ENCODE data around the gene SPDYE8. TPM values are rescaled to one million over a fixed set of nuclear protein-coding genes. Genes with fewer than 3 reads are reported as not detected.
A peak's percentile ranks its signal among the peaks of the same experiment; 100 is the strongest.
"Not testable (repeated sequence)": the region's sequence is repeated elsewhere in the genome, so short reads cannot be mapped to it uniquely, and the experiment has no call there.

SPDYE8 gene
- total RNA-seq (2022): not detected in 2 replicates
- not detected for Bru-seq, nascent RNA
- BruChase-seq, experiment 1, labeled RNA remaining after a 6-hour chase: not detected
- not detected for BruChase-seq, experiment 2, labeled RNA remaining after a 2-hour chase
- long read RNA-seq: 0 reads

- H3K9me3 Mint-ChIP-seq (ENCODE audit: unreplicated experiment); BruUV-seq (replicated peaks); H3K36me3 Mint-ChIP-seq (ENCODE audit: insufficient read depth, unreplicated experiment); H3K4me1 Mint-ChIP-seq (ENCODE audit: insufficient read depth, unreplicated experiment); H3K27me3 Mint-ChIP-seq (ENCODE audit: insufficient read depth, unreplicated experiment); POLR2A ChIA-PET; intact Hi-C loops (cut with micrococcal nuclease); H3K4me3 Mint-ChIP-seq (ENCODE audit: unreplicated experiment); DNase-seq (ENCODE audit: unreplicated experiment); H3K27ac Mint-ChIP-seq (ENCODE audit: low read depth, unreplicated experiment); CTCF ChIA-PET: not testable (repeated sequence)
These were observed at the start of gene SPDYE8 for GRCh38 chr7:73029666-73030065. TSS of gene SPDYE8 (minus strand) at chr7:73029766. CDS start at chr7:73027966, 1,800 bp downstream.

- not testable (repeated sequence) for BruUV-seq (replicated peaks); DNase-seq (ENCODE audit: unreplicated experiment)
These were observed 28.2 kb upstream of the SPDYE8 start, which contains the start of gene SPDYE11 for GRCh38 chr7:73057811-73058210. TSS of gene SPDYE11 (minus strand) at chr7:73057911. CDS start at chr7:73056111, 1,800 bp downstream.

GRCh38 chr7:73006491-73006890 is 23.1 kb downstream of the SPDYE8 start:
- DNase-seq (ENCODE audit: unreplicated experiment); H3K9me3 Mint-ChIP-seq (ENCODE audit: unreplicated experiment); H3K27me3 Mint-ChIP-seq (ENCODE audit: insufficient read depth, unreplicated experiment); H3K4me1 Mint-ChIP-seq (ENCODE audit: insufficient read depth, unreplicated experiment); CTCF ChIA-PET; BruUV-seq (replicated peaks); intact Hi-C loops (cut with micrococcal nuclease); H3K27ac Mint-ChIP-seq (ENCODE audit: low read depth, unreplicated experiment); POLR2A ChIA-PET; H3K36me3 Mint-ChIP-seq (ENCODE audit: insufficient read depth, unreplicated experiment): not testable (repeated sequence)
- H3K4me3 Mint-ChIP-seq (ENCODE audit: unreplicated experiment): peak overlapping the region; percentile 85

More at GRCh38 chr7:73057811-73058210, 28.2 kb upstream of the SPDYE8 start, which contains the start of gene SPDYE11:
- CTCF ChIA-PET; H3K4me3 Mint-ChIP-seq (ENCODE audit: unreplicated experiment); H3K4me1 Mint-ChIP-seq (ENCODE audit: insufficient read depth, unreplicated experiment); POLR2A ChIA-PET; H3K27ac Mint-ChIP-seq (ENCODE audit: low read depth, unreplicated experiment); H3K9me3 Mint-ChIP-seq (ENCODE audit: unreplicated experiment); intact Hi-C loops (cut with micrococcal nuclease); H3K27me3 Mint-ChIP-seq (ENCODE audit: insufficient read depth, unreplicated experiment); H3K36me3 Mint-ChIP-seq (ENCODE audit: insufficient read depth, unreplicated experiment): not testable (repeated sequence)

GRCh38 chr7:73005693-73006447 is 23.7 kb downstream of the SPDYE8 start:
- Mint-ChIP-seq H3K27ac (ENCODE audit: low read depth, unreplicated experiment) (peak overlapping the region; percentile 93), H3K4me3 (ENCODE audit: unreplicated experiment) (peak overlapping the region; percentile 85)
- BruUV-seq (replicated peaks); H3K27me3 Mint-ChIP-seq (ENCODE audit: insufficient read depth, unreplicated experiment); H3K9me3 Mint-ChIP-seq (ENCODE audit: unreplicated experiment); POLR2A ChIA-PET; H3K4me1 Mint-ChIP-seq (ENCODE audit: insufficient read depth, unreplicated experiment); intact Hi-C loops (cut with micrococcal nuclease); CTCF ChIA-PET; H3K36me3 Mint-ChIP-seq (ENCODE audit: insufficient read depth, unreplicated experiment): not testable (repeated sequence)
- DNase-seq (ENCODE audit: unreplicated experiment): peak; percentile 73

GRCh38 chr7:73005356-73005692 is 24.2 kb downstream of the SPDYE8 start:
- H3K27me3 Mint-ChIP-seq (ENCODE audit: insufficient read depth, unreplicated experiment); DNase-seq (ENCODE audit: unreplicated experiment); intact Hi-C loops (cut with micrococcal nuclease); H3K4me1 Mint-ChIP-seq (ENCODE audit: insufficient read depth, unreplicated experiment); CTCF ChIA-PET; H3K36me3 Mint-ChIP-seq (ENCODE audit: insufficient read depth, unreplicated experiment); H3K9me3 Mint-ChIP-seq (ENCODE audit: unreplicated experiment); POLR2A ChIA-PET: not testable (repeated sequence)
- H3K27ac Mint-ChIP-seq (ENCODE audit: low read depth, unreplicated experiment): peak overlapping the region; percentile 93
- BruUV-seq (replicated peaks): TSS peak; percentile 87
- H3K4me3 Mint-ChIP-seq (ENCODE audit: unreplicated experiment): peak overlapping the region; percentile 85

- DNase-seq (ENCODE audit: unreplicated experiment); intact Hi-C loops (cut with micrococcal nuclease); H3K36me3 Mint-ChIP-seq (ENCODE audit: insufficient read depth, unreplicated experiment); CTCF ChIA-PET; H3K27me3 Mint-ChIP-seq (ENCODE audit: insufficient read depth, unreplicated experiment); H3K9me3 Mint-ChIP-seq (ENCODE audit: unreplicated experiment); POLR2A ChIA-PET; H3K27ac Mint-ChIP-seq (ENCODE audit: low read depth, unreplicated experiment); H3K4me3 Mint-ChIP-seq (ENCODE audit: unreplicated experiment); H3K4me1 Mint-ChIP-seq (ENCODE audit: insufficient read depth, unreplicated experiment): not testable (repeated sequence)
- BruUV-seq (replicated peaks): TSS peak; percentile 3
These were observed 31.6 kb downstream of the SPDYE8 start for GRCh38 chr7:72997887-72998468.

GRCh38 chr7:72997447-72997846 is 32.1 kb downstream of the SPDYE8 start:
- intact Hi-C loops (cut with micrococcal nuclease); H3K4me1 Mint-ChIP-seq (ENCODE audit: insufficient read depth, unreplicated experiment); H3K27ac Mint-ChIP-seq (ENCODE audit: low read depth, unreplicated experiment); H3K4me3 Mint-ChIP-seq (ENCODE audit: unreplicated experiment); H3K36me3 Mint-ChIP-seq (ENCODE audit: insufficient read depth, unreplicated experiment); BruUV-seq (replicated peaks); H3K9me3 Mint-ChIP-seq (ENCODE audit: unreplicated experiment); CTCF ChIA-PET; H3K27me3 Mint-ChIP-seq (ENCODE audit: insufficient read depth, unreplicated experiment); DNase-seq (ENCODE audit: unreplicated experiment); POLR2A ChIA-PET: not testable (repeated sequence)

GRCh38 chr7:72995484-72995883 is 34.1 kb downstream of the SPDYE8 start:
- H3K27me3 Mint-ChIP-seq (ENCODE audit: insufficient read depth, unreplicated experiment); CTCF ChIA-PET; H3K4me3 Mint-ChIP-seq (ENCODE audit: unreplicated experiment); H3K27ac Mint-ChIP-seq (ENCODE audit: low read depth, unreplicated experiment); DNase-seq (ENCODE audit: unreplicated experiment); H3K36me3 Mint-ChIP-seq (ENCODE audit: insufficient read depth, unreplicated experiment); H3K4me1 Mint-ChIP-seq (ENCODE audit: insufficient read depth, unreplicated experiment); BruUV-seq (replicated peaks); POLR2A ChIA-PET; H3K9me3 Mint-ChIP-seq (ENCODE audit: unreplicated experiment); intact Hi-C loops (cut with micrococcal nuclease): not testable (repeated sequence)

- H3K4me1 Mint-ChIP-seq (ENCODE audit: insufficient read depth, unreplicated experiment); H3K9me3 Mint-ChIP-seq (ENCODE audit: unreplicated experiment); H3K36me3 Mint-ChIP-seq (ENCODE audit: insufficient read depth, unreplicated experiment); H3K27ac Mint-ChIP-seq (ENCODE audit: low read depth, unreplicated experiment); POLR2A ChIA-PET; DNase-seq (ENCODE audit: unreplicated experiment); H3K27me3 Mint-ChIP-seq (ENCODE audit: insufficient read depth, unreplicated experiment); intact Hi-C loops (cut with micrococcal nuclease); CTCF ChIA-PET; BruUV-seq (replicated peaks); H3K4me3 Mint-ChIP-seq (ENCODE audit: unreplicated experiment): not testable (repeated sequence)
These were observed 39.2 kb downstream of the SPDYE8 start for GRCh38 chr7:72990146-72990913.

All from MCF 10A (cell line).